ENCODE data around the gene DISC1. TPM values are rescaled to one million over a fixed set of nuclear protein-coding genes. Genes with fewer than 3 reads are reported as not detected.

The DISC1 gene
- total and polyA plus RNA-seq, 8 donors = 0.42 to 6.6 (median 1.5) TPM

- intact Hi-C loops (cut with DNase I) = no loop called here
- FAIRE-seq = no peak
- H3K4me3 ChIP-seq = no peak overlapping the region
- H3K27ac ChIP-seq = no peak overlapping the region
- WGBS, 2 donors = 55 to 57% methylated on average over 8 of the region's 8 CpGs
- no peaks in the 10 kb centered on the region for H3K9me3 ChIP-seq
- no peaks in the 10 kb centered on the region for H3K4me1 ChIP-seq
- no peak for TF ChIP-seq CTCF (IDR thresholded peaks at IDR 0.05)
- DNase-seq = no peak
- H3K36me3 ChIP-seq = no peaks in the 10 kb centered on the region
- no peaks in the 10 kb centered on the region for H3K27me3 ChIP-seq
- ATAC-seq = no peak
These were observed 360.2 kb downstream of the DISC1 start for GRCh38 chr1:231986631-231987336.

DNA sequence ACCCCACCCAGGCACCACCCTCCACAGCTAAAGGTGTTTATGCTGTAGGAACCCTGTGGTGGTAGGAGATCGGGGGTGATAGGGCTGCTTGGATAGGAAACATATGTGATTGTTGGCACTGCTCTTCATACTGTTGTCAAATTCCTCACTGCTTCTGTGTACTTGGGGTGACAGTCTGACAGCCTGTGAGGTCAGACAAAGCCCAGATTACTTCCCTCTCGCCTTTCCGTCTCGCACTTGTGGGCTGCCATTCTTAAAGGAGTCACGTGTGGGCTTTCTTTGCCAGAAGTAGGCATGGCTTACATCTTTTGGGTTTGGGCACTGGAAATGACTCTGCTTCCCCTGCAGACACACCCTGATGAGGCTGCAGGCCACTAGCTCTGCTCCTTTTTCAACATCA is 363.8 kb downstream of the DISC1 start:
- ATAC-seq (peak in 1 of 4 donors; percentile 35), DNase-seq (no peak), FAIRE-seq (no peak)
- Histone ChIP-seq H3K27me3 (no peaks in the 10 kb centered on the region), H3K9me3 (no peaks in the 10 kb centered on the region), H3K4me3 (no peak overlapping the region), H3K4me1 (no peaks in the 10 kb centered on the region), H3K36me3 (no peaks in the 10 kb centered on the region), H3K27ac (no peak overlapping the region)
- TF ChIP-seq CTCF (IDR thresholded peaks at IDR 0.05) = no peak
- intact Hi-C loops (cut with DNase I) = no loop called here
- WGBS, 2 donors = 80 to 82% methylated on average over 5 of the region's 5 CpGs

GRCh38 chr1:231991231-231991630 is 364.6 kb downstream of the DISC1 start:
- intact Hi-C loops (cut with DNase I) = no loop called here
- H3K27ac ChIP-seq = no peak overlapping the region
- no peaks in the 10 kb centered on the region for H3K36me3 ChIP-seq
- no peak overlapping the region for H3K4me3 ChIP-seq
- H3K27me3 ChIP-seq = no peaks in the 10 kb centered on the region
- WGBS, 2 donors = 78 to 83% methylated on average over 8 of the region's 8 CpGs
- H3K4me1 ChIP-seq = no peaks in the 10 kb centered on the region
- no peak for FAIRE-seq
- no peak for ATAC-seq
- DNase-seq = no peak
- TF ChIP-seq CTCF (IDR thresholded peaks at IDR 0.05) = no peak
- H3K9me3 ChIP-seq = no peaks in the 10 kb centered on the region

DNA sequence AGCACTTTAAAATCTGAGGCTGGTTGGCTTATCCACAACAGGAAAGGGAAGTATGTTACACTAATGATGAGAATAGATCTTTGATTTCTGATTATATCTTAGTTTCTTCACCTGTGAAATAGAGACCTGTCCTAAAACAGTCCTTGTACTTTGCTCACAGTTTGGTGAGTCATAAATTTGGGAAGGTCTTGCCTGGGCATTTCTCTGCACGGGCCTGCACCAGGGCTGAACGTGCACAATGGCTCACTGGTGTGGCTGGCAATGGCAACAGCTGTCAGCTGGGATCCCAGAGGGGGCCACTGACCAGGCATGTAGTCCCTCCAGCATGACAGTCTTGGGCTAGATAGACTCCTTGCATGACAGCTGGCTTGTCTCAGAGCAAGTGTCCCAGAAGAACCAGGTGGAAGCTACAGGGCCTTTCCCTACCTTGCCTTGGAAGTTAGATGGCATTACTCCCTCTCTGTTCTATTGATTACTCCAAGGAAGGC is 367.4 kb downstream of the DISC1 start:
- no peak for DNase-seq
- Histone ChIP-seq H3K4me3 (no peak overlapping the region), H3K9me3 (no peaks in the 10 kb centered on the region), H3K4me1 (no peaks in the 10 kb centered on the region), H3K27me3 (no peaks in the 10 kb centered on the region), H3K27ac (no peak overlapping the region), H3K36me3 (no peaks in the 10 kb centered on the region)
- no peak for TF ChIP-seq CTCF (IDR thresholded peaks at IDR 0.05)
- no peak for FAIRE-seq
- WGBS, 2 donors = 84 to 92% methylated on average over 2 of the region's 2 CpGs
- ATAC-seq = no peak
- intact Hi-C loops (cut with DNase I) = no loop called here

GRCh38 chr1:231998791-231999190 is 372.2 kb downstream of the DISC1 start:
- WGBS, 2 donors = 92 to 98% methylated on average over 2 of the region's 2 CpGs
- Histone ChIP-seq H3K27ac (no peak overlapping the region), H3K9me3 (no peaks in the 10 kb centered on the region), H3K4me3 (no peak overlapping the region), H3K36me3 (no peaks in the 10 kb centered on the region), H3K27me3 (no peaks in the 10 kb centered on the region), H3K4me1 (no peaks in the 10 kb centered on the region)
- no peak for TF ChIP-seq CTCF (IDR thresholded peaks at IDR 0.05)
- intact Hi-C loops (cut with DNase I) = no loop called here
- ATAC-seq = no peak
- DNase-seq = no peak
- FAIRE-seq = no peak
